Stimulated activated CD8-positive, alpha-beta memory T cell treated with anti-CD3 and anti-CD28 coated beads, Interleukin-4, amount 100 ng/mL, for 1 hour (primary cell): Measurements from ENCODE around the gene LBP.
"Not testable (repeated sequence)": the region's sequence is repeated elsewhere in the genome, so short reads cannot be mapped to it uniquely, and the experiment has no call there.

ENCODE experiments used
- DNase-seq, 2 donors: peaks; one replicate each; pipeline ENCODE4 v3.0.0-alpha.2; 2020; ENCODE audit warnings: low read depth in 2 of 2, low spot score in 1 of 2

Gene LBP

GRCh38 chr20:38393259-38393658 is 47.0 kb downstream of the LBP start:
- DNase-seq, result no peak

GRCh38 chr20:38395165-38395564 is 48.9 kb downstream of the LBP start:
- DNase-seq, result no peak

GRCh38 chr20:38395751-38396395 is 49.6 kb downstream of the LBP start:
- not testable (repeated sequence) for DNase-seq

GRCh38 chr20:38402089-38402488 is 55.8 kb downstream of the LBP start:
- no peak for DNase-seq

- DNase-seq, result no peak
Observed at GRCh38 chr20:38402816-38403215, 56.5 kb downstream of the LBP start.

- DNase-seq, result no peak
Observed at GRCh38 chr20:38404016-38404415, 57.7 kb downstream of the LBP start.

- no peak for DNase-seq
Observed at GRCh38 chr20:38405132-38405531, 58.9 kb downstream of the LBP start.

GRCh38 chr20:38406476-38406875 is 60.2 kb downstream of the LBP start:
- no peak for DNase-seq

- DNase-seq, result no peak
Observed at GRCh38 chr20:38407321-38407720, 61.0 kb downstream of the LBP start.

GRCh38 chr20:38407822-38408221 is 61.5 kb downstream of the LBP start:
- not testable (repeated sequence) for DNase-seq

- DNase-seq, result no peak
Observed at GRCh38 chr20:38412877-38413577, 66.7 kb downstream of the LBP start.

- DNase-seq, result no peak
Observed at GRCh38 chr20:38414769-38415450, 68.6 kb downstream of the LBP start.

GRCh38 chr20:38418509-38419204 is 72.4 kb downstream of the LBP start:
- no peak for DNase-seq

GRCh38 chr20:38420388-38421085 is 74.3 kb downstream of the LBP start:
- no peak for DNase-seq

- DNase-seq, result no peak
Observed at GRCh38 chr20:38421915-38422314, 75.6 kb downstream of the LBP start.

GRCh38 chr20:38423541-38423940 is 77.3 kb downstream of the LBP start:
- no peak for DNase-seq

- no peak for DNase-seq
Observed at GRCh38 chr20:38424401-38424800, 78.1 kb downstream of the LBP start.

GRCh38 chr20:38426006-38426897 is 80.0 kb downstream of the LBP start:
- DNase-seq, result no peak
